H9 (cell line): ENCODE data around the gene WDR17. TPM values are rescaled to one million over a fixed set of nuclear protein-coding genes. Genes with fewer than 3 reads are reported as not detected.

Experiments used
- DNase-seq: peaks from one replicate; pipeline ENCODE4 v3.0.0-alpha.2; 2017
- H2AFZ ChIP-seq: one replicate; pipeline ENCODE4 v1.6.1; 2013; ENCODE audit warnings: mild to moderate bottlenecking, low read length, control low read depth, moderate library complexity
- H2AK5ac ChIP-seq: 2 replicates; pipeline ENCODE4 v1.6.1; 2013; ENCODE audit warnings: low read length, control low read depth, mixed read lengths; ENCODE audit not compliant: insufficient read length
- H2BK120ac ChIP-seq: one replicate; pipeline ENCODE4 v1.6.1; 2013; ENCODE audit warnings: low read depth, mild to moderate bottlenecking, low read length, control low read depth, inconsistent platforms; ENCODE audit not compliant: poor library complexity, severe bottlenecking
- H2BK12ac ChIP-seq: 2 replicates; pipeline ENCODE4 v1.6.1; 2013; ENCODE audit warnings: low read length, control low read depth, mixed read lengths, low read depth; ENCODE audit not compliant: insufficient read length
- H2BK15ac ChIP-seq: 2 replicates; pipeline ENCODE4 v1.6.1; 2013; ENCODE audit warnings: low read depth, low read length, control low read depth
- H2BK20ac ChIP-seq: one replicate; pipeline ENCODE4 v1.6.1; 2013; ENCODE audit warnings: low read depth, mild to moderate bottlenecking, low read length, control low read depth, inconsistent platforms; ENCODE audit not compliant: poor library complexity, severe bottlenecking
- H2BK5ac ChIP-seq: 2 replicates; pipeline ENCODE4 v1.6.1; 2013; ENCODE audit warnings: low read length, control low read depth, mixed read lengths; ENCODE audit not compliant: insufficient read length
- H3K14ac ChIP-seq: 2 replicates; pipeline ENCODE4 v1.6.1; 2013; ENCODE audit warnings: low read length, control low read depth; ENCODE audit not compliant: insufficient read depth
- H3K18ac ChIP-seq: 2 replicates; pipeline ENCODE4 v1.6.1; 2013; ENCODE audit warnings: low read depth, mild to moderate bottlenecking, mixed read lengths, low read length, control low read depth; ENCODE audit not compliant: insufficient read length
- H3K23ac ChIP-seq: 2 replicates; pipeline ENCODE4 v1.6.1; 2013; ENCODE audit warnings: low read length, control low read depth, mixed read lengths, low read depth; ENCODE audit not compliant: insufficient read length
- H3K23me2 ChIP-seq: 2 replicates; pipeline ENCODE4 v1.6.1; 2013; ENCODE audit warnings: low read depth, mild to moderate bottlenecking, mixed read lengths, low read length, control low read depth; ENCODE audit not compliant: insufficient read length, poor library complexity, severe bottlenecking
- H3K27ac ChIP-seq: 2 replicates; pipeline ENCODE4 v1.5.1; 2013; ENCODE audit warnings: low read length, control low read depth, mixed read lengths, low read depth; ENCODE audit not compliant: insufficient read length
- H3K27me3 ChIP-seq: 2 replicates; pipeline ENCODE4 v1.6.1; 2013; ENCODE audit warnings: low read length, control low read depth, inconsistent platforms; ENCODE audit not compliant: insufficient read depth
- H3K4ac ChIP-seq: 2 replicates; pipeline ENCODE4 v1.6.1; 2013; ENCODE audit warnings: low read depth, mild to moderate bottlenecking, control low read depth, inconsistent platforms, low read length, moderate library complexity
- H3K4me1 ChIP-seq: 2 replicates; pipeline ENCODE4 v1.6.1; 2013; ENCODE audit warnings: low read length, control low read depth, inconsistent platforms; ENCODE audit not compliant: insufficient read depth
- H3K4me2 ChIP-seq: 2 replicates; pipeline ENCODE4 v1.6.1; 2013; ENCODE audit warnings: low read length, control low read depth, mixed read lengths; ENCODE audit not compliant: insufficient read length, insufficient read depth
- H3K56ac ChIP-seq: 2 replicates; pipeline ENCODE4 v1.6.1; 2013; ENCODE audit warnings: low read depth, mild to moderate bottlenecking, mixed read lengths, low read length, control low read depth; ENCODE audit not compliant: insufficient read length
- H3K79me1 ChIP-seq: 2 replicates; pipeline ENCODE4 v1.6.1; 2013; ENCODE audit warnings: low read depth, mild to moderate bottlenecking, moderate library complexity, low read length, control low read depth, inconsistent platforms; ENCODE audit not compliant: insufficient read depth, poor library complexity, severe bottlenecking
- H3K79me2 ChIP-seq: 2 replicates; pipeline ENCODE4 v1.6.1; 2013; ENCODE audit warnings: low read length, control low read depth, inconsistent platforms; ENCODE audit not compliant: insufficient read depth
- H3K9ac ChIP-seq: 2 replicates; pipeline ENCODE4 v1.6.1; 2013; ENCODE audit warnings: low read length, control low read depth, mixed read lengths; ENCODE audit not compliant: insufficient read length; ENCODE audit errors: extremely low read depth
- H3K9me3 ChIP-seq: one replicate; pipeline ENCODE4 v1.6.1; 2013; ENCODE audit warnings: low read depth, low read length, inconsistent platforms; ENCODE audit not compliant: control insufficient read depth
- H3T11ph ChIP-seq: one replicate; pipeline ENCODE4 v1.6.1; 2013; ENCODE audit warnings: mild to moderate bottlenecking, low read length, control low read depth, inconsistent platforms
- H4K20me1 ChIP-seq: one replicate; pipeline ENCODE4 v1.6.1; 2013; ENCODE audit not compliant: control insufficient read depth, insufficient read length, insufficient read depth
- H4K5ac ChIP-seq: 2 replicates; pipeline ENCODE4 v1.6.1; 2013; ENCODE audit warnings: low read depth, mild to moderate bottlenecking, mixed read lengths, low read length, control low read depth; ENCODE audit not compliant: insufficient read length
- H4K8ac ChIP-seq: replicated peaks from 2 replicates; pipeline ENCODE4 v1.6.1; 2013; ENCODE audit warnings: low read length, control low read depth, mixed read lengths, low read depth; ENCODE audit not compliant: insufficient read length
- H4K91ac ChIP-seq: 2 replicates; pipeline ENCODE4 v1.6.1; 2013; ENCODE audit warnings: low read depth, mild to moderate bottlenecking, moderate library complexity, mixed read lengths, low read length, control low read depth; ENCODE audit not compliant: insufficient read length
- H3K27ac Mint-ChIP-seq, 3 experiments: 2 replicates in 2 of 3; 3 replicates in 1 of 3; pipeline ENCODE4 v1.8.0; 2020 to 2021; ENCODE audit warnings: mixed read lengths in 3 of 3, mild to moderate bottlenecking in 1 of 3, moderate library complexity in 1 of 3
- H3K27me3 Mint-ChIP-seq: 2 replicates; pipeline ENCODE4 v1.8.0; 2021; ENCODE audit warnings: low read depth, mild to moderate bottlenecking, moderate library complexity, mixed read lengths
- H3K36me3 Mint-ChIP-seq, 3 experiments: 2 replicates in 2 of 3; 3 replicates in 1 of 3; pipeline ENCODE4 v1.8.0; 2020 to 2021; ENCODE audit warnings: low read depth in 3 of 3, mixed read lengths in 3 of 3; ENCODE audit not compliant: insufficient read depth in 1 of 3
- H3K4me1 Mint-ChIP-seq, 2 experiments: 2 replicates each; pipeline ENCODE4 v1.8.0; 2020; ENCODE audit warnings: mixed read lengths in 2 of 2
- H3K4me3 Mint-ChIP-seq, 2 experiments: 2 replicates in 1 of 2; 3 replicates in 1 of 2; pipeline ENCODE4 v1.8.0; 2020 to 2021; ENCODE audit warnings: mild to moderate bottlenecking in 2 of 2, mixed read lengths in 2 of 2, moderate library complexity in 1 of 2
- H3K9me3 Mint-ChIP-seq, 2 experiments: 2 replicates in 1 of 2; 3 replicates in 1 of 2; pipeline ENCODE4 v1.8.0; 2020; ENCODE audit warnings: mild to moderate bottlenecking in 2 of 2, mixed read lengths in 2 of 2, moderate library complexity in 1 of 2
- CTCF ChIP-seq: fragments of 200-600 bp; sonication (generic); conservative IDR thresholded peaks from 3 replicates; pipeline ENCODE4 v1.8.0; 2021; ENCODE audit warnings: antibody characterized with exemption, mild to moderate bottlenecking
- total RNA-seq: library from RNA; stranded (reverse); gene quantifications from 2 replicates; pipeline ENCODE4 v1.2.1, GENCODE V29; 2021

The WDR17 gene
- total RNA-seq, 1 experiment from 2014 or later: 2.6 TPM

GRCh38 chr4:176188654-176189053 lies 123.0 kb downstream of the WDR17 start:
- H2AFZ ChIP-seq: no peak overlapping the region
- H3K4me1 Mint-ChIP-seq: peaks cover 35 to 43% of the 10 kb centered on the region in 2 experiments

More at GRCh38 chr4:176188654-176189053, 123.0 kb downstream of the WDR17 start:
- Histone ChIP-seq H3K79me2 (no peaks in the 10 kb centered on the region), H4K20me1 (no peaks in the 10 kb centered on the region), H2BK12ac (no peak overlapping the region), H4K5ac (no peak overlapping the region), H3K4ac (no peak overlapping the region), H4K8ac (no peak overlapping the region), H4K91ac (no peak overlapping the region), H3K23me2 (no peaks in the 10 kb centered on the region), H3K9me3 (no peaks in the 10 kb centered on the region), H2AK5ac (no peak overlapping the region), H3K14ac (no peak overlapping the region), H3K9ac (no peak overlapping the region), H3K56ac (no peak overlapping the region), H2BK20ac (no peak overlapping the region), H3T11ph (no peak overlapping the region), H3K4me2 (no peak overlapping the region), H3K79me1 (no peaks in the 10 kb centered on the region), H2BK5ac (no peak overlapping the region), H3K4me1 (peaks cover 3% of the 10 kb centered on the region), H3K27me3 (no peaks in the 10 kb centered on the region), H2BK120ac (no peak overlapping the region), H3K23ac (no peak overlapping the region), H2BK15ac (no peak overlapping the region), H3K18ac (no peak overlapping the region), H3K27ac (no peak overlapping the region)
- H3K27me3 Mint-ChIP-seq: no peaks in the 10 kb centered on the region
- DNase-seq: no peak
- no peak overlapping the region for H3K4me3 Mint-ChIP-seq
- no peak overlapping the region for H3K27ac Mint-ChIP-seq
- no peak for TF ChIP-seq CTCF
- no peaks in the 10 kb centered on the region for H3K36me3 Mint-ChIP-seq
- H3K9me3 Mint-ChIP-seq: no peaks in the 10 kb centered on the region
